ENCODE results near the gene ESR1. TPM values are rescaled to one million over a fixed set of nuclear protein-coding genes. Genes with fewer than 3 reads are reported as not detected.
"Not testable (repeated sequence)": the region's sequence is repeated elsewhere in the genome, so short reads cannot be mapped to it uniquely, and the experiment has no call there.

Gene ESR1
- total RNA-seq, 1 experiment from 2014 or later, result not detected

DNA sequence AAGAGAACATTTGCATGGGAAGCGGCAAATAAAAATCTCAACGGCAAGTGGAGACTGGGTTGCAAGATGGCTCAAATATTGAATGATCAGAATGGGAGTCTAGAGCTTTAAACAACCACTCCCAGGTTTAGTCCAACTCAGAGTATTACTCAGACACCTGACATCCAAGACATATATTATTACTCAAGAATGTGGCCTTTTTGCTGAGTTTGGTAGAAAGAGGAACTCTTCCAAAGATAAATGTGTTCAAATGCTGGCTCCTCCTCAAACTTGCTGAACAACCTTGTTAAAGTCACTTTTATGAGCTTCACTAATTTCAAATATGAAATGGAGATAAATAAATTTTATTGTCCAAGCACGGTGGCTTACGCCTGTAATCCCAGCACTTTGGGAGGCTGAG lies 77.8 kb downstream of the ESR1 start:
- CTCF ChIA-PET, result interaction anchor here (1.2 kb wide), 1 partner anchor 120 kb away, joined by 3 read pairs; no protein-coding TSS in a partner anchor
- intact Hi-C loops (cut with micrococcal nuclease; ENCODE audit: unreplicated experiment), result no loop called here

DNA sequence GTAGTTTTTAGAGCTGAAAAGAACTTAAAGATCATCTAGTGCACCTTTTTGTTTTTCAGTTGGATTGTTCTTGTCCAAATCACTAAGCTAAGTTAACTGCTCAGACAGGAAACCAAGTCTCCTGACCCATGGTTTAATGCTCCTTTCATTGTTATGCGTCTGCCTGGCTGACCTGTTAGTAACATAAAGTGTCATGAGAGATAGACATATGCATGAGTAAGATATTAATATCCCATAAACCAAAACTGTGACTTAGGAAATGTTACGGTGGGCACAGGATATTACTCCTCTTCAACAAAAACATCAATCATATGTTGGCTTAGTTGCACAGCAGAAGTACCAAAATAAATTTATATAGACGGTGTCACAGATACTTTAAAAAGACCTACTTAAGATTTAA lies 84.0 kb downstream of the ESR1 start:
- Mint-ChIP-seq H3K36me3 (ENCODE audit: insufficient read depth, unreplicated experiment) (no peaks in the 10 kb centered on the region), H3K27me3 (ENCODE audit: insufficient read depth, unreplicated experiment) (peaks cover 13% of the 10 kb centered on the region), H3K4me1 (ENCODE audit: low read depth, unreplicated experiment) (no peaks in the 10 kb centered on the region), H3K4me3 (ENCODE audit: unreplicated experiment) (no peak overlapping the region), H3K9me3 (ENCODE audit: unreplicated experiment) (peaks cover 5% of the 10 kb centered on the region), H3K27ac (ENCODE audit: unreplicated experiment) (no peak overlapping the region)
- BruUV-seq (replicated peaks), result no TSS peak
- Histone ChIP-seq H3K36me3 (ENCODE audit: control insufficient read depth, insufficient read depth, low read length) (no peaks in the 10 kb centered on the region), H3K4me1 (no peaks in the 10 kb centered on the region), H3K27me3 (replicated peaks; ENCODE audit: control insufficient read depth, insufficient read depth, low read length) (no peaks in the 10 kb centered on the region), H3K4me3 (ENCODE audit: low read depth, low read length) (no peak overlapping the region), H3K9me3 (no peaks in the 10 kb centered on the region; the same call in 1 of the 2 replicates)
- TF ChIP-seq, protein P1, sequence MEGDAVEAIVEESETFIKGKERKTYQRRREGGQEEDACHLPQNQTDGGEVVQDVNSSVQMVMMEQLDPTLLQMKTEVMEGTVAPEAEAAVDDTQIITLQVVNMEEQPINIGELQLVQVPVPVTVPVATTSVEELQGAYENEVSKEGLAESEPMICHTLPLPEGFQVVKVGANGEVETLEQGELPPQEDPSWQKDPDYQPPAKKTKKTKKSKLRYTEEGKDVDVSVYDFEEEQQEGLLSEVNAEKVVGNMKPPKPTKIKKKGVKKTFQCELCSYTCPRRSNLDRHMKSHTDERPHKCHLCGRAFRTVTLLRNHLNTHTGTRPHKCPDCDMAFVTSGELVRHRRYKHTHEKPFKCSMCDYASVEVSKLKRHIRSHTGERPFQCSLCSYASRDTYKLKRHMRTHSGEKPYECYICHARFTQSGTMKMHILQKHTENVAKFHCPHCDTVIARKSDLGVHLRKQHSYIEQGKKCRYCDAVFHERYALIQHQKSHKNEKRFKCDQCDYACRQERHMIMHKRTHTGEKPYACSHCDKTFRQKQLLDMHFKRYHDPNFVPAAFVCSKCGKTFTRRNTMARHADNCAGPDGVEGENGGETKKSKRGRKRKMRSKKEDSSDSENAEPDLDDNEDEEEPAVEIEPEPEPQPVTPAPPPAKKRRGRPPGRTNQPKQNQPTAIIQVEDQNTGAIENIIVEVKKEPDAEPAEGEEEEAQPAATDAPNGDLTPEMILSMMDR (IDR thresholded peaks at IDR 0.05; ENCODE audit: insufficient read depth in 1 of 2, low read depth in 1 of 2, low read length in 1 of 2, severe bottlenecking in 1 of 2, unreplicated experiment in 1 of 2), result no peak
- intact Hi-C loops (cut with micrococcal nuclease; ENCODE audit: unreplicated experiment), result no loop called here
- ChIA-PET CTCF (no interaction called here), POLR2A (no interaction called here)
- no peak for DNase-seq

More for the DNA sequence above, 77.8 kb downstream of the ESR1 start:
- Histone ChIP-seq H3K36me3 (ENCODE audit: control insufficient read depth, insufficient read depth, low read length) (no peaks in the 10 kb centered on the region), H3K4me1 (no peaks in the 10 kb centered on the region), H3K9me3 (no peaks in the 10 kb centered on the region), H3K27me3 (replicated peaks; ENCODE audit: control insufficient read depth, insufficient read depth, low read length) (no peaks in the 10 kb centered on the region), H3K4me3 (ENCODE audit: low read depth, low read length) (no peak overlapping the region)
- Mint-ChIP-seq H3K4me3 (ENCODE audit: unreplicated experiment) (no peak overlapping the region), H3K27me3 (ENCODE audit: insufficient read depth, unreplicated experiment) (no peaks in the 10 kb centered on the region), H3K9me3 (ENCODE audit: unreplicated experiment) (no peaks in the 10 kb centered on the region), H3K27ac (ENCODE audit: unreplicated experiment) (no peak overlapping the region), H3K4me1 (ENCODE audit: low read depth, unreplicated experiment) (no peaks in the 10 kb centered on the region), H3K36me3 (ENCODE audit: insufficient read depth, unreplicated experiment) (no peaks in the 10 kb centered on the region)
- POLR2A ChIA-PET, result no interaction called here
- no peak for DNase-seq
- TF ChIP-seq, protein P1 (IDR thresholded peaks at IDR 0.05; ENCODE audit: insufficient read depth in 1 of 2, low read depth in 1 of 2, low read length in 1 of 2, severe bottlenecking in 1 of 2, unreplicated experiment in 1 of 2), result no peak
- BruUV-seq (replicated peaks), result no TSS peak

DNA sequence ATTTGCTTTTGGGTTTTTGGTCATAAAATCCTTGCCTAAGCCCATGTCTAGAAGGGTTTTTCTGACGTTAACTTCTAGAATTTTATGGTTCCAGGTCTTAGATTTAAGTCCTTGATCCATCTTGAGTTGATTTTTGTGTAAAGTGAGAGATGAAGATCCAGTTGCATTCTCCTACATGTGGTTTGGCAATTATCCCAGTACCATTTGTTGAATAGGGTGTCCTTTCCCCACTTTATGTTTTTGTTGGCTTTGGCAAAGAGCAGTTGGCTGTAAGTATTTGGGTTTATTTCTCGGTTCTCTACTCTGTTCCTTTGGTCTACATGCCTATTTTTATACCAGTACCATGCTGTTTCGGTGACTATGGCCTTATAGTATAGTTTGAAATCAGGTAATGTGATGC lies 86.9 kb downstream of the ESR1 start:
- intact Hi-C loops (cut with micrococcal nuclease; ENCODE audit: unreplicated experiment); H3K36me3 ChIP-seq (ENCODE audit: control insufficient read depth, insufficient read depth, low read length); H3K4me1 ChIP-seq; H3K27me3 ChIP-seq (replicated peaks; ENCODE audit: control insufficient read depth, insufficient read depth, low read length); H3K4me3 Mint-ChIP-seq (ENCODE audit: unreplicated experiment); H3K27ac Mint-ChIP-seq (ENCODE audit: unreplicated experiment); CTCF ChIA-PET; H3K4me1 Mint-ChIP-seq (ENCODE audit: low read depth, unreplicated experiment); H3K36me3 Mint-ChIP-seq (ENCODE audit: insufficient read depth, unreplicated experiment); BruUV-seq (replicated peaks); H3K4me3 ChIP-seq (ENCODE audit: low read depth, low read length); POLR2A ChIA-PET; H3K9me3 ChIP-seq; DNase-seq: not testable (repeated sequence)
- peaks cover 14% of the 10 kb centered on the region for H3K27me3 Mint-ChIP-seq (ENCODE audit: insufficient read depth, unreplicated experiment)
- peaks cover 10% of the 10 kb centered on the region for H3K9me3 Mint-ChIP-seq (ENCODE audit: unreplicated experiment)

DNA sequence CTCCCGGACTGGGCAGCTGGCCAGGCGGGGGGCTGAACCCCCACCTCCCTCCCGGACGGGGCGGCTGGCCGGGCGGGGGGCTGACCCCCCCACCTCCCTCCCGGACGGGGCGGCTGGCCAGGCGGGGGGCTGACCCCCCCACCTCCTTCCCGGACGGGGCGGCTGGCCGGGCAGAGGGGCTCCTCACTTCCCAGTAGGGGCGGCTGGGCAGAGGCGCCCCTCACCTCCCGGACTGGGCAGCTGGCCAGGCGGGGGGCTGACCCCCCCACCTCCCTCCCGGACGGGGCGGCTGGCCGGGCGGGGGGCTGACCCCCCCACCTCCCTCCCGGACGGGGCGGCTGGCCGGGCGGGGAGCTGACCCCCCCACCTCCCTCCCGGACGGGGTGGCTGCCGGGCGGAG lies 91.7 kb downstream of the ESR1 start:
- CTCF ChIA-PET; H3K4me3 ChIP-seq (ENCODE audit: low read depth, low read length); H3K27me3 Mint-ChIP-seq (ENCODE audit: insufficient read depth, unreplicated experiment); H3K36me3 ChIP-seq (ENCODE audit: control insufficient read depth, insufficient read depth, low read length); H3K27ac Mint-ChIP-seq (ENCODE audit: unreplicated experiment); DNase-seq; H3K4me3 Mint-ChIP-seq (ENCODE audit: unreplicated experiment); BruUV-seq (replicated peaks); H3K27me3 ChIP-seq (replicated peaks; ENCODE audit: control insufficient read depth, insufficient read depth, low read length); H3K4me1 Mint-ChIP-seq (ENCODE audit: low read depth, unreplicated experiment); H3K36me3 Mint-ChIP-seq (ENCODE audit: insufficient read depth, unreplicated experiment); intact Hi-C loops (cut with micrococcal nuclease; ENCODE audit: unreplicated experiment); POLR2A ChIA-PET; H3K9me3 ChIP-seq; H3K4me1 ChIP-seq: not testable (repeated sequence)
- peaks cover 10% of the 10 kb centered on the region for H3K9me3 Mint-ChIP-seq (ENCODE audit: unreplicated experiment)

DNA sequence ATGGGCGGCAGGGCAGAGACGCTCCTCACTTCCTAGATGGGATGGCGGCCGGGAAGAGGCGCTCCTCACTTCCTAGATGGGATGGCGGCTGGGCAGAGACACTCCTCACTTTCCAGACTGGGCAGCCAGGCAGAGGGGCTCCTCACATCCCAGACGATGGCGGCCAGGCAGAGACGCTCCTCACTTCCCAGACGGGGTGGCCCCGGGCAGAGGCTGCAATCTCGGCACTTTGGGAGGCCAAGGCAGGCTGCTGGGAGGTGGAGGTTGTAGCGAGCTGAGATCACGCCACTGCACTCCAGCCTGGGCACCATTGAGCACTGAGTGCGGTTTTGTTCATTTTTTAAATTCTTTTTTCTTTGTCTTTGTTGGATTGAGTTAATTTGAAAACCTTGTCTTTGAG lies 92.3 kb downstream of the ESR1 start:
- H3K9me3 ChIP-seq; H3K27me3 ChIP-seq (replicated peaks; ENCODE audit: control insufficient read depth, insufficient read depth, low read length); H3K4me1 Mint-ChIP-seq (ENCODE audit: low read depth, unreplicated experiment); H3K4me3 ChIP-seq (ENCODE audit: low read depth, low read length); DNase-seq; H3K27ac Mint-ChIP-seq (ENCODE audit: unreplicated experiment); H3K4me1 ChIP-seq; H3K36me3 ChIP-seq (ENCODE audit: control insufficient read depth, insufficient read depth, low read length); H3K4me3 Mint-ChIP-seq (ENCODE audit: unreplicated experiment); H3K36me3 Mint-ChIP-seq (ENCODE audit: insufficient read depth, unreplicated experiment); intact Hi-C loops (cut with micrococcal nuclease; ENCODE audit: unreplicated experiment); CTCF ChIA-PET; POLR2A ChIA-PET; H3K27me3 Mint-ChIP-seq (ENCODE audit: insufficient read depth, unreplicated experiment); BruUV-seq (replicated peaks): not testable (repeated sequence)
- H3K9me3 Mint-ChIP-seq (ENCODE audit: unreplicated experiment), result peaks cover 10% of the 10 kb centered on the region

Measured in Caco-2 (cell line).